Esophagus muscularis mucosa (tissue), 4 donors: ENCODE data around the gene UNC13A. TPM values are rescaled to one million over a fixed set of nuclear protein-coding genes. Genes with fewer than 3 reads are reported as not detected.
A peak's percentile ranks its signal among the peaks of the same experiment; 100 is the strongest.

Experiments used
- DNase-seq: peaks from one replicate; pipeline ENCODE4 v3.0.0-alpha.2; 2017; ENCODE audit errors: extremely low spot score
- H3K27ac ChIP-seq, 4 donors: fragments of 200-600 bp; sonication (generic); replicated peaks in 1 of 4; 1 replicate in 3 of 4; 2 replicates in 1 of 4; pipeline ENCODE4 v1.5.1; 2016 to 2019; ENCODE audit warnings: mild to moderate bottlenecking in 1 of 4
- H3K27me3 ChIP-seq, 4 donors: fragments of 200-600 bp; sonication (generic); one replicate each; pipeline versions ENCODE4 v1.5.1 to v1.6.0; 2016 to 2019
- H3K36me3 ChIP-seq, 4 donors: fragments of 200-600 bp; sonication (generic); one replicate each; pipeline ENCODE4 v1.5.1; 2016 to 2019
- H3K4me1 ChIP-seq, 4 donors: fragments of 200-600 bp; sonication (generic); one replicate each; pipeline ENCODE4 v1.5.1; 2016 to 2019
- H3K4me3 ChIP-seq, 4 donors: fragments of 200-600 bp; sonication (generic); 1 replicate in 2 of 4; 2 replicates in 2 of 4; pipeline ENCODE4 v1.5.1; 2016 to 2019; ENCODE audit warnings: mild to moderate bottlenecking in 4 of 4, moderate library complexity in 1 of 4
- H3K9me3 ChIP-seq, 4 donors: fragments of 200-600 bp; sonication (generic); 1 replicate in 3 of 4; 2 replicates in 1 of 4; pipeline ENCODE4 v1.5.1; 2016 to 2019
- CTCF ChIP-seq, 3 experiments: fragments of 200-600 bp in 2 of 3; fragments of 450-650 bp in 1 of 3; sonication (generic) in 2 of 3; IDR thresholded peaks; one replicate each; pipeline ENCODE4 v1.5.1; 2017 to 2019; ENCODE audit warnings: antibody characterized with exemption in 3 of 3, mild to moderate bottlenecking in 2 of 3, moderate library complexity in 1 of 3
- EP300 ChIP-seq: sonication (generic); formaldehyde crosslinking; IDR thresholded peaks from one replicate; pipeline ENCODE4 v1.6.1; 2017; ENCODE audit warnings: antibody characterized with exemption
- POLR2A ChIP-seq: fragments of 450-650 bp; IDR thresholded peaks from one replicate; pipeline ENCODE4 v1.6.1; 2017; ENCODE audit warnings: antibody characterized with exemption, moderate library complexity, mild to moderate bottlenecking, low read depth
- POLR2AphosphoS5 ChIP-seq, 2 donors: sonication (generic); formaldehyde crosslinking; IDR thresholded peaks; one replicate each; pipeline ENCODE4 v1.6.1; 2017; ENCODE audit warnings: antibody characterized with exemption in 2 of 2
- WGBS: methylation state at CpG from one replicate; pipeline ENCODE4 v1.1.5; 2018; 5-methylcytosine and 5-hydroxymethylcytosine counted together
- intact Hi-C: fragments of 100-400 bp; cut with DNase I; formaldehyde crosslinking; loops from one replicate; pipeline ENCODE4 v1.15.1; 2023
- total RNA-seq, 4 donors: library from RNA; depleted of rRNA; stranded (reverse); fragments of >200 nt; gene quantifications; one replicate each; pipeline versions ENCODE4 v1.1.0 to v1.2.1, GENCODE V29; 2016

Gene UNC13A
- total RNA-seq, 4 donors from 2014 or later = under 0.01 to 0.23 (median 0.18) TPM

- TF ChIP-seq CTCF (IDR thresholded peaks at IDR 0.05) (no peak), POLR2AphosphoS5 (IDR thresholded peaks at IDR 0.05) (no peak)
- H3K27me3 ChIP-seq = peaks cover 0 to 79% (median 11%) of the 10 kb centered on the region in 4 donors
- H3K36me3 ChIP-seq = no peaks in the 10 kb centered on the region
- H3K4me3 ChIP-seq = no peak overlapping the region
- H3K9me3 ChIP-seq = peaks cover 0 to 20% (median 11%) of the 10 kb centered on the region in 4 donors
- H3K4me1 ChIP-seq = peaks cover 0 to 11% (median 5%) of the 10 kb centered on the region in 4 donors
- intact Hi-C loops = no loop called here
- WGBS = 83% methylated on average over 6 of the region's 7 CpGs
- no peak for DNase-seq
- no peak overlapping the region for H3K27ac ChIP-seq
These were observed 69.8 kb downstream of the UNC13A start for GRCh38 chr19:17618281-17618903.

GRCh38 chr19:17617807-17618192, 70.4 kb downstream of the UNC13A start:
- WGBS = 88% methylated on average over 7 of the region's 7 CpGs
- DNase-seq = no peak
- peaks cover 0 to 85% (median 11%) of the 10 kb centered on the region in 4 donors for H3K27me3 ChIP-seq

GRCh38 chr19:17616961-17617806, 71.0 kb downstream of the UNC13A start:
- WGBS = 66% methylated on average over 26 of the region's 28 CpGs
- TF ChIP-seq POLR2A (no peak), POLR2AphosphoS5 (IDR thresholded peaks at IDR 0.05) (no peak), EP300 (no peak), CTCF (IDR thresholded peaks at IDR 0.05) (no peak)
- no peaks in the 10 kb centered on the region for H3K36me3 ChIP-seq
- intact Hi-C loops = no loop called here
- peaks cover 0 to 14% (median 8%) of the 10 kb centered on the region in 4 donors for H3K9me3 ChIP-seq
- H3K27me3 ChIP-seq = peaks cover 0 to 86% (median 11%) of the 10 kb centered on the region in 4 donors
- DNase-seq = no peak
- peaks cover 0 to 11% (median 5%) of the 10 kb centered on the region in 4 donors for H3K4me1 ChIP-seq
- H3K4me3 ChIP-seq = no peak overlapping the region
- H3K27ac ChIP-seq = no peak overlapping the region

More at GRCh38 chr19:17617807-17618192, 70.4 kb downstream of the UNC13A start:
- TF ChIP-seq EP300 (no peak), POLR2AphosphoS5 (IDR thresholded peaks at IDR 0.05) (no peak), POLR2A (no peak)
- H3K27ac ChIP-seq = no peak overlapping the region
- intact Hi-C loops = no loop called here
- H3K9me3 ChIP-seq = peaks cover 0 to 20% (median 11%) of the 10 kb centered on the region in 4 donors
- no peak overlapping the region for H3K4me3 ChIP-seq
- H3K4me1 ChIP-seq = peaks cover 0 to 11% (median 5%) of the 10 kb centered on the region in 4 donors
- no peaks in the 10 kb centered on the region for H3K36me3 ChIP-seq

GRCh38 chr19:17616686-17616960, 71.5 kb downstream of the UNC13A start:
- Histone ChIP-seq H3K4me3 (peak overlapping the region in 1 of 4 donors; percentile 22), H3K27me3 (peaks cover 0 to 86% (median 11%) of the 10 kb centered on the region in 4 donors), H3K27ac (no peak overlapping the region), H3K9me3 (peaks cover 0 to 9% (median 4%) of the 10 kb centered on the region in 4 donors), H3K36me3 (no peaks in the 10 kb centered on the region), H3K4me1 (peaks cover 0 to 11% (median 5%) of the 10 kb centered on the region in 4 donors)
- TF ChIP-seq CTCF (IDR thresholded peaks at IDR 0.05) = no peak
- no peak for TF ChIP-seq POLR2AphosphoS5 (IDR thresholded peaks at IDR 0.05)
- no peak for TF ChIP-seq POLR2A
- no peak for TF ChIP-seq EP300
- intact Hi-C loops = no loop called here
- WGBS = 16% methylated on average over 7 of the region's 11 CpGs
- no peak for DNase-seq
